ENCODE results near the gene P2RX3.

P2RX3 gene

DNA sequence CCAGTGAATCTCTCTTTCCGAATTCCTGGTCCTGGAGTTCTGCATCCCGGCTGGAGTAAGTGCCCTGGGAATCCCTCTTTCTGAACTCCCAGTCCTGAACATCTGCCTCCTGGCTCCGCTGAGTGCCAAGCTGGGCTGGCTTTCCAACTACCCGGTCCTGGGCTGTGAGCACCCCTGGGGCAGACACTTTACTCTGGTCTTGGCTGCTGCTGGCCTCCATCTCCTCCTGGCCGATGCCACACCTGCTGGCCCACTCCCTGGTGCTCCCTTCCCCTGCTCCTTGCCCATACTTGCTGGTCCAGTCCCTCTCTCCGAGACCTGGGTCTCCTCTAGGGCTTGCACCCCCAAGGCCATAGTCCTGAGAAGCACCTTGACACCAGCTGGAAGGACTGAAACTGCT lies 28.1 kb upstream of the P2RX3 start:
- DNase-seq, result no peak

DNA sequence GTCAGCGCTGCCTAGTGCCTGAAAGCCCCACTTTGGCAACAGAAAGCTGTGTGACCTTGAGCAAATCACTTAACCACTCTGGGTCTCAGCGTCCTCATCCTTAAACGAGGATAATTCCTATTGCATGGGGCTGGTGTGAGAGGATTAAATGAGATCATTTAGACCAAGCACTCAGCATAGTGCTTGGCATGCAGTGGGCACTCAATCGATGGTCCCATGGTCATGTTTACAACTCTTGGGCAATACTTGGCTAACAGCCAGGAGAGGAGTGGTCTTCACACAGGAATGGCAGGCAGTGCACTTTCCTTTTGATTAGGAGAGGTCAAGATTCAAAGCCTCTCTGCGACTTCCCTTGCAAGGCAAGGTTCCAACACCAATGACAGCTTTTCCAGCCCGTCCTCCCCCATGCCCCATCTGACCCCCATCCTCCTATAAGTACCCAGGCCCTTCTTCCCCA lies 27.5 kb upstream of the P2RX3 start:
- DNase-seq, result no peak

DNA sequence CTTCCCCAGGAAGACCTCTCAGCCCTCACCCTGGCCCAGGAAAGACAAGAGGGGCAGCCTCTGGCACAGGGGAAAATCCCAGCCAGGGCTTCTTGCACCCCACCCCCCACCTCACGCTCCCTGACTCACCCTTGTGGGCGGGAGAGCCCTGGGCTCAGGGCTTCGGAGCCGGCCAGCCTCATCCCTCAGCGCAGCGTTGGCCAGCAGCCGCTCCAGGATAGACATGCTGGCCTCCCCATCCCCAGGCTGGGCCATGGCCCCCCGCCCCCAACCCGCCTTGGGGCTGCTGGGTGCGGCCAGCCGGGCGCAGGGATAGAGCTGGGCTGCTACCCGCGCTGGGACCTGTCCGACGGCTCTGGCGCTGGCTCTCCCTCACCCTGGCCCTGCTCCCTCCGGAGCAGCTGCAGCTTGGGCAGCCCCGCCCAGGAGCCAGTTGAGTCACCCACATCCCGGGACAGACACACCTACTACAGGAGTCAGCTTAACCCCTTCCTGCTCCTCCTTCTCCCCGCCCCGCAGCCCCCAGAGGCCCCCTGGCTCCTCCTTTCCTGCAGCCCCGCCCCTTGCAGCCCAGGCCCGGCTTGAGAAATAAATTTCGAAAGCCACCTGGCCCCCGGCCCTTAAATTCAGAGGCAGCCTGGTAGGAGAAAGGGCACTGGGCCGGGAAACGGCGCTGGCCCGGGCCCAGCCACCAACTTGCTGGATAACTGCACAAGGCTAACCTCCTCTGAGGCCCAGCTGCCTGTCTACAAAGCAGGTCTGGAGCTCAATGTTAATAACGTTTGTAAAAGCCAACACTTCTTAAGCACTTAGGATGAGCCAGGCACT lies 26.8 kb upstream of the P2RX3 start:
- no peak for DNase-seq

DNA sequence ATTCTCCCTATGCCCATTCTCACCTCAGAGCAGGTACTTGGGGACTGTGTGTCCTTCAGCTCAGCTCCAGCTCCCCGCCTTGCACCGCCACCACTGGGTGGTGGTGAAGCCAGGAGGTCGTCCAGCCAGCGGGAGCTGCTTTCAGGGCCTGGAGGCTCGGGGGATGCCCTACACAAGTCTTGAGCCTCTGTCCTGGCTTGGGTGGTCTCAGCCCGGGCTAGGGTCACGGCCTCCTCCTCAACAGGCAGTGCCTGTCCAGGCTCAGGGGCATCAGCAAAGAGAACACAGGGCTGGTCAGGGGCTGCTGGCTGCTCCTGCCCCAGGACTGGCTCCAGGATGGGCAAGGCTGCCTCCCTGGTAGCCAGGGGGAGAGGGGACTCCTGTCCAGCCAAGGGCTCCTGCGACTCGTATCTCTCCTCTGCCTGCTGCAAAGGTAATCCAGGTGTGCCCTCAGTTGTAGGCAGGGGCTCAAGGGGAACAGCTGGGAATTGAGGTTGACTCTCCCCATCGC lies 25.6 kb upstream of the P2RX3 start:
- DNase-seq, result no peak

DNA sequence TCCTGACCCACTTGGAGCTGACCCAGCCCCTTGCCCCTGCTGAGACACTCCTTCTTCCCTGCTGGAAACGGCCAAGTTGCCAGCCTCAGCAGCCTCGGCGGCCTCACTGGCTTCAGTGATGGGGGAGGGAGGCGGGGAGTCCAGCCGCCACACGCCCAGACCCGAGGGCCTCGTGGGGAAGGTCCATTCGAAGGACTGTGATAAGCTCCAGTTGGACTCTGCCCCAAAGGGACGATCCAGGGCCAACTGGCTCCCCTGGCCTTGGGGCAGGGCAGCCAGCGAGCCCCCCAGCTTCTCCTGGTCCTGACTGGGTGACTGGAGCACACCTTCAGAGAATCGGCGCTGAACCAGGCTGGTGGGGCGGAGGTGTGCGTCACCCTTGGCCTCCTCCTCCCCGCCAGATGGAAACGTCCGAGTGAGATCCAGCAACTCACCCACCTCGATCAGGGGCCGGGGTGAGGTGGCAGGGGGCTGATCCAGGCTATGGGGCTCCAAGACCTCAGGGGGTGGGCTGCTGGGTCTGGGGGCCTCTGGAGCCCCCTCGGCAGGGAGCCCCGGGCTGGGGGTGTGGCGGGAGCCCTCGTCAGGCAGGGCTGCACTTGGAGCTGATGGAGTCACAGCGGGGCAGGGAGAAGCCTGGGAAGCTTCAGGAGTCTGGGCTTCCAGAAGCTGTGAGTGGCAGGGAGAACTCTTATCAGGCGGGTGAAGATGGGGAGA lies 24.9 kb upstream of the P2RX3 start:
- no peak for DNase-seq

DNA sequence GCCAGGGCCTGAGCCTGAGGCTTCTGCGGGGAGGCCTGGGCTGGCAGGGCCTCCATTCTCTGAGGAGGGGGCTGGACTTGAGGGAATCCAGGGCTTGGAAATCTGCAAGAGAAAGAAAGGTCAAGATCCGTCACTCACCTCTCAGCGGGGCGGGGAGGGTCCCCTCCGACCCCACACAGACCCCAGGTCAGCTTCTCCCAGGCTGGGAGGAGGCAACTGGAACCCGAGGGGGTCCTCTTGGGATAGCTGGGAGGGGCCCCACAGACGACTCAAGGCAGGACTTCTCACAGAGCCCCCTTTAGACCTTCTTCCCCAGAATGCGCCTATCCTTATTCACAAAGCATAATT lies 24.4 kb upstream of the P2RX3 start:
- DNase-seq, result no peak

DNA sequence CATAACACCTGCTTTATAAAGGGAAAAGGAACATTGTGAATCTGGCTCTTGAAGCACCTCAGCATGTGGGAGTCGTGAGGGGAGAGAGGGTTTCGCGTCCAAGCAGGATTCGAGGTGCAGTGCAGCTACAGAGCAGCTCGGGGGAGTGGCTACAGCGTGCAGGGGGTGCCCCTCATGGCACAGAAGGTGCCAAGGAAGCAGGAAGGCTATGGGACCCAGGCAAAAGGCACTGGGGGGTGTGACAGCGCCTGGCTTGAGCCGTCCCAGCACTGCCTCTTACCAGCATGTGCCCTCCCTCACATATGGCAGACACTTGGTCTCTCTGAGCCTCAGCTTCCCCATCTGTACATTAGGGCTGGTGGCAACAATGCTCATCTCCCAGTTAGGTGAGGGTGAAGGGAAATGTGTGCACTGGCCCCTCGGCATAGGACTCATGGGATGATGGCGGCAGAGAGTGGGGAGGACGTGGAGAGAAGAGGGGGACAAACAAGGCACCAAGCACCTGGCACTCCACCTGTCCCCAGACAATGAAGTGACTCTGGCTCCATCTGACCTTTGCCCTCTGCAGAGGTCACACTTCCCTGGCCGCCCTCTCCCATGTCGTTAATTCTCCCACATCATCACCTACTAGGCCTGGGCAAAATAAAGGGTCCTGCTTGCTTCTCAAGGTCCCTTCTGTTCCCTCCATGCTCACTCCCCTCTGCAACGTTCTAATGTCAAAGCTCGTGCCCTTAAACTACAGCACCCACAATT lies 23.8 kb upstream of the P2RX3 start:
- DNase-seq, result no peak

DNA sequence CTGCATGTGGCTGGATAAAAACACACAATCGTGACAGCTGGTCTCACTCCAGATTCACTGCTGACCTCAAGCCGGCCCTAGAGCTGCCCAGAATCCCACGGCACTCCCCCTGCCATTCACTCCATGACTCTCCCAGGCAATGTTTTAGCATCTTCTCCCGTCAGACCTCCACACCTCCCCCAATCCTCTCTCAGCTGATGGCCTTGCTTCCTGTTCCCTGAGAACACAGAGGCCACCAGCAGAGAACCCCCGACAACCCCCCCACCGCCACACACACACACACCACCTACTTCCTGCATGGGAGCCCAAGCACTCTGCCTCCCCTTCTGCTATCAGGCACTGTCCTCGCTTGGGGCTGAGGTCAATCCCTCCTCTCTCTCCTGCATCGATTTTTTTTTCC lies 22.7 kb upstream of the P2RX3 start:
- peak; percentile 33 for DNase-seq

DNA sequence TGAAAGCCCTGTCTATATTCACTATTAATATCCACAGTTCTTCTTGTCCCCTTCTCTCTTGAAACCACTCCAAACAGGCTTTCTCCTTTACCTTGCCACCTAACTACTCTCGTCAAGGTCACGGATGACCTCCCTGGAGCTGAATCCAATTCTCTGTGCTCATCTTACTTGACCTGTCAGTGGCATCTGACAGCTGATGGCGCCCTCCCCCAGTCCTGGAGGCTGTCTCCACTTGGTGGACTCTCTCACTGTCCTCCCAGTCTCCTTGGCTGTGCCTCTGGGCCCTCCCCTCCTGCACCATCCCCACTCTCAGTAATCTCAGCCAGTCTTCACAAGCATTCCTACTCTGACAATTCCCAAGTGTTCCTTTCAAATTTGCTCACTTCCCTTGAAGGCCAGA lies 22.1 kb upstream of the P2RX3 start:
- no peak for DNase-seq

DNA sequence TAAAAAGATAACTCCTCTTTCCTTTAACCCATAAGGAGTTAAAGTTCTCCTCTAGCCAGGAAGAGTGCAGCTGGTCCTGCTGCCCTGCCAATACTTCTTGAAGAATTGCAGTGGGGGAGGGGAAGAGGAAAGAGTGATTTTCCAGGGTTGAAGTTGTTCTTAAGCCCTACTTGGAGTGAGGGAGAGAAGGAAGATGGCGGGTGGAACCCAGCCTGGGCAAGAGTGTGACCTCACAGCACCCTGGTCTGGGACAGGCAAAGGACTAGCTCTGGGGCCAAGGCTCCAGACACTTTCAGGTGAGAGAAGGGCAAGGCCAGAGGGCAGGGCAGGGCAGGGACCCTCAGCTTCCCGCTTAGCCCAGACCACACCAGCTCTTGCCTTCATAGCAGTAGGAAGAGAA lies 20.0 kb upstream of the P2RX3 start:
- DNase-seq, result no peak

DNA sequence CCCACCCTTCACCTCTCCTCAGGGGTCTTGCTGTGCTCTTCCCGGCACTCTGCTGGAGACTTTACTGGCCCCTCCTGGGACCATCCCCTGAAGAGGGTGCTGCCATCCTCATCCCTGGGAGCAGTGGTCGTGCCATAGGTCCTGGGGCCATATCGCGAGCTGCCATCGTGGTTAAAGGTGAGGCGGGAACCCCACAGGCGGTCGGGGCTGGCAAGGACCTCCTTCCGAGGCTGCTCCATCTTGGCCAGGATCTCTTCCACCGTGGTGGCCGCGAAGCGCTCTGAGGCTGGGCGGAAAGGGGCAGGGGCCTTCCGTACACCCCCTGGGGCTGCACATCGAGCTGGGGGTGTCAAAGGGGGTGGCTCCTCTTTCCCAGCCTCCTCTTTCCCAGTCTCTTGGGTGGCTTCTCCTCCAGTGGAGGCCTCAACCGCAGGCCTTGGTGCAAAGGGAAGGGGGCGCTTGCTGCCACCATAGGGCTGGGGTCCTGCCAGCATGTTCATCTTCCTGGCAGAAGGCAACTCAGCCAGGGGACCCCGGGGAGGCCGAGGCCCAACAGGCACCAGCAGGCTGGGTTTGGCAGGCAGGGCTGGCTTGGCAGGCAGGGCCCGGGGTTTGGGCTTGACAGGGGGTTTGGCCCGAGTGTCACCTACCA lies 18.0 kb upstream of the P2RX3 start:
- no peak for DNase-seq

DNA sequence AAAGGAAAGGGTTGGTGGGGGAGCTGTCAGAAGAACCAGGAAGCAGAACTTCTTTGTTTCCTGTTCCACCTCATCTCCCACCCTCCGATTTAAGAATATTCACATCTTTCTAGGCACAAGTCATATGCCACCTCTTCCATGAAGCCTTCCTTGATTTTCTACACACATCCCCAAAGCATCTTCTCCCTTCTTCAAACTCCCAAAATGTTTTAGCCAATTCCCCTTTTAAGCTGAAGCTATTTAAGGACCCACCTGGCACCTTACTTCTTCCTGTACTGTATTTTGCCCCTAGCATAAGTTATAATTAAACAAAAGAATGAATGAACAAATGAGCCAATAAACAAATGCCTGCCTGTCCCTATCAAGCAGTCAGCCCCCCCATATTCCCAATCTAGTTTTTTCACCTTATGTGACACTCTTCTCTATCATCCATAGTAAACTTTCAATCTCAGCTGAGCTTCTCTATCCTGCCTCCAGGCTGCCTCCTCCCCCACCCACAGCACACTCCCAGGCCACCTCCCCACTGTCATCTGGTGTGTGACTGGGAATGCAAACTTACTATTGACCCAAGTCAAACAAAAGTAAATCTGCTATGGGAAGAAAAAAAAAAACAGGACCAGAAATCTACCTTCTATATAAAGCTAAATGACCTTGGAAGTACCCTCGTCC lies 17.3 kb upstream of the P2RX3 start:
- DNase-seq, result no peak

DNA sequence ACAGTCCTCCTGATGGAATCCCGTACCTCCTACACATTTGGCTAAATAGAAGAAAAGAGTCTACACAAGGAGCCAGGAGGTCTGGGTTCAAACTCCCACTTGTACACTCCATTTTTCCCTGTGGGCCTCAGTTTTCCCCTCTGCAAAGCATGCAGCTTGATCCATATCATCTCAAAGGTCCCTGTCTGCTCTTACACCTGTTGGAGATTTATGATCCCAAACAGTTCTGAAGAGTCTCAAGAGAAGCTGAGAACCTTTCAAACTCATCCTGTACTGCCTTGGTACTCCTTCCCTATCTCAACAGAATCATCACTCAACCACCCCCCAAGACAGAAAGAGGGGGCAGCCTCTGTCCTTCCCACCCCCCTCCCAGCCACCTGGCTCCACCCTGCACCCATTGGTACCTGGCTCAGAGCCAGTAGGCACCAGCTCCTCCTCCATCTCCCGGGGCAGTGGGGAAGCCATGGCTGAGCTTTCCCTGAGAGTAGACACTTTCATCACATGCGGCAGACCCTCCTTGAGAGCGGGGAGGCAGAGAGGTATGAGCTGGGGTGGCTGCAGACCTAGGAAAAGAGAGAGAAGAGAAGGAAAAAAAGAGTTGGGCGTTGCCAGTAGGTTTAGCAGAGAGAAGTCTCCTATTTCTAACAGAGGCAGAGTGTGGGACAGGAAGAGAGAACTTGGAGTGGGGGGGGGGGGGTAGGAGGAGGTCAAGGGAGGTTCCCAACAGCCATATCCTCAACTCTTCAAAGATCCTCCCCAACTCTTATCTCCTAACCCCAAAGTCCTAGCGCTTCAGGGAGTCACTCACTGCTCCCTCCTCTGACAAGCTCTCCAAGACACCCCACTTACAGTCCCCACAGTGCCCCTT lies 16.5 kb upstream of the P2RX3 start:
- no peak for DNase-seq

DNA sequence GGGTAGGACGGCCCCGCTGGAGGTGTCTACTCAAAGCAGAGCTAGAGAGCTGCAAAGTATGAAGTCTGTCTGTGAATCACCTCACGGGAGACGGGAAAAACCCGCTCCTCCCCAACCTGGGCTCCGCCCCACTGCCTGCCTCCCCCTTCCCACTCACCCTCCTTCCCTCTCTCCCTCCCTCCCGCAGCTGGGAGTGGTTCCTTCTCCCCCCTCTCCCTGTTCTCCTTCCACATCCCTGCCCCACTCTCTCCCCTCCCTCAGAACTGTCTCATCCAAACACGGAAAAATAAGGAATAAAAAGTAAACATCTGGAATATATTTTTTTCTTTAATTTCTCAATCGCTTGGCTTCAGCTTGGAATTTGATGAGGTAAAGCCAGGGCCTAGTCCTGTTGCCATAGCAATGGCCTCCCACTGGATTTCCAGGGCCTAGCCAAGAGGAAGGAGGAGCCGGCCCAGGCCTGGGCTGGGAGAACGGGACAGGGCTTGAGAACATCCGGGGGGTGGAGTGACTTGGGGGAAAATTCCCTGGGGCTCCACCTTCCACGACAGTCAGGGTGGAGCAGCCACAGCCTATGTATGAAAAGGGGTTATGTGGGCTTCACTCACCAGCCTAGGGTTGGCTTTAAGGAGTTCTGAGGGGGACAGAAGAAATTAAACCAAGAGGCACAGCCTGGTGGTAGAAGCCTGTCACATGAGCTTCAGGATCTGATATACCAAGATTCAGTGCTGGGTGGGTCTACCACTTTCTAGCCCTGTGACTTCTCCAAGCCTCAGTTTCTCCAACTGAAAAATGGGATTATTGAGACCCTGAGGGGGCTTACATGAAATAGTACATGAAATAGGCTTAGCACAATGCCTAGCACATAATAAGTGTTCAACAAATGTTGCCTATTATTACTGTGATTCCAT lies 15.6 kb upstream of the P2RX3 start:
- no peak for DNase-seq

DNA sequence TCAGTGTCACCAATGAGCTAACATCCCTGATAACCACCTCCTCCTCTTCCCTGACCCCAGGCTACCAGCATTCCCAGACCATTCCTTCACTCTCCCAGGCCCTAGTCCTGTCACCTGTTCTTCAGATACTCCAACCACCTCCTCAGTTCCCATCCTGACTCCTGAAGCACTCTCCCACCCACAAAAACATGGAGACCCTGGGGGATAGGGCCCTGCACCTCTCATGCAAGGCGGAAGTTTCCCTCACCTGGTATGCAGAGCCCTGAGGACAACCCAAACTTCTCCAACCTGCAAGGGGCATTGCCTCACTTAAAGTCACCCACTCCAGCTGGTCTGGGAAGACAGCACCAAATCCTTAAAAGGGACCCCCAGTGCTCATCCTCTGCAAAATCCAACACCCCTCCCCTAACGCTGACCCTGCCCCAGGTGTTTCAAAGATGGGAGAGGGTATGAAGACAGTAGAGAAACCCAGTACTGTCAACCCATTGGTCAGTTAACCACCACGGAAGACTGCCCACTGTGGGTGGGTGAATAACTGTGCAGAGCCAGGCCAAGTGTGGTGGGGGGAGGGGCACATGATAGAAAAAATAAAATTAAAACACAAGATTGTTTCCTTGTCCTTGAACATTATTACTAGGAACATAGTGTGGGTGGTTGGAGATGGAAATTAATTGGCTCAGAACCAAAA lies 14.8 kb upstream of the P2RX3 start:
- DNase-seq, result no peak

DNA sequence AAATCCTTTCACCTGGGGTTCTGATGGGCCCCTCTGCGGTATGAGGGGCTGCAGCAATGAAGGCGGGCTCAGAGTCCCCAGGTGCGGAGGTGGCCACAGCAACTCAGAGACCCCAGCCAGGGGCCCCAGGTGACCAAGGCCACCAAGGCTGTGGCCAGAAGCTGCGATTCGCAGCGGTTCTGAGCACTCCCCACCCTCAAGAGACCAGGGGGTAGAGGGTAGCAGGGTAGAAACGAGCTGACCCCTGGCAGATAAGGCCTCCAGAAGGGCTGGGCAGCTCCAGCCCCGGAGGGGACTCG lies 14.3 kb upstream of the P2RX3 start:
- no peak for DNase-seq

DNA sequence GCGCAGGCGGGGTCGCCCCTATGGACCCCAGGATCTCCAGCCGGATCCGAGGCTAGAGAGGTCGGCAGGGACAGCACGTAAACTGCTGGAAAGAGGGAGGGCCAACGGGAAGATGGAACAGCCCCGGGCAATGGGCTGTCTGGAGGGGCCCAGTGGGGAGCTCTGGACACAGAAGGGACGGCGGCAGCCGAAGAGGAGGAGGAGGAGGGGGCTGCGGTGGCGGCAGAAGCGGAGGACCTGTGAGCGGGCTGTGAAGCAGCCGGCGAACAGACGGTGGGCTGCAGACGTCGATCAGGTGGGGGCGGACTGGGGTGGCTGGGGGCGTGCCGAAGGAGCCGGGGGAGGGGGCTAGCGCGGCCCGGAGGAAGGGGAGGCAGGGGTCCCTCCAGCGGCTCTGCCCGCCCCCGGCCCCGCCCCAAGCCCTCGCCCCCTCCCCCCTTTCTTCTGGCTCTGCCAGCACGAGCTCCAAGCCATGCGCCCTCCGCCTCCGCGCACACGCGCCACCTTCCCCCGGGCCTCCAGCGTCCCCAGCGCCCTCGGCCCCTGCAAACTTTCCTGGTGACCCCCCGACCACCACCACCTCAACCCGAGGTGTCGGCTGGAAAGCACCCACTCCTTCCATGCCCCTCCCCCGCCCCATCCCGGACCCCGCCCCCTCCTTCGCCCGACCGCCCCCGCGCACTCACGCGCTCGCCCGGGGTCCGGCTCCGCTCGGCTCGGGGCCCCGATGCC lies 13.8 kb upstream of the P2RX3 start:
- peak; percentile 72 for DNase-seq

DNA sequence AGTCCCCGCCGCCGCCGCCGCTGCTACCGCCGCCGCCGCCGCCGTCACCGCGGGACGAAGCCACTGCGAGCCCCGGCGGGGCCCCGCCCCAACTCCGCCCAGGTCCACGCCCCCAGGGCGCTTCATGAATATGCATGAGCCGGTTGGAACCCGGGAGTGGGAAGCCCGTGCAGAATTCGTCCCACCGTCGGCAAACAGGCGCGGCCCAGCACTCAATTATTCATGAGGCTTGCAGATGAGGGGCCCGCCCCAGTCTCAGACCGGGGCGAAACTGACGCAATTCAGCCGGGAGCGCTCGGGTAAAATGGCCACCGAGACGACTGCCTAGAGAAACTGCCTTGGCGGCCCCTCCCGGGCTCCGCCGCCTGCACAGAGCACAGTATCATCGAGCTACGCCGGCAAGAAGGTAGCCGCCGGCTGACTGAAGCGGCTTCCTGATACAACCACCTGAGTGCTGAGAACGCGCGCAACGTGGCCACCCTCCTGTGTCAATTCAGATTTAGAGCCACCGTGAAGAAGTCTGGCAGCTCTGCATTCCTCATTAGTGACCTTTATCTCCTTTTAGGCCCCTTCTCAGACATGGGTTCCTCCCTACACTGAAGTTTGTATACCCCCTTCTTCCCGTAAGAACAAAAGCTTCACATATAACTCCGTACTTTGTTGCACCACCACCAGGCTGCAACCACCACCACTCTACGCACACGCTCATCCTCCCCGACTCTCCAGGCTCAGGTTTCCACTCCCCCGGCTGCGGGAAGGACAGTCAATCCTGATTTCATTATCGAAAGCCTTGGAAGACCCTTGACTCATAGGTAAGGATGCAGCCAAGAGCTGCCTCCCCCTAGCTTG lies 13.0 kb upstream of the P2RX3 start, which contains the start of gene TNKS1BP1:
TSS of gene TNKS1BP1 (minus strand) at position 67 of the 849 bp plus-strand sequence. CDS start 3,067 bp downstream, outside the sequence.
- DNase-seq, result peak; percentile 94

All from NCI-H1092 treated with DMSO at 0.1 percent for 48 hours (cell line).